Measurements from ENCODE around the gene GRIA1. TPM values are rescaled to one million over a fixed set of nuclear protein-coding genes. Genes with fewer than 3 reads are reported as not detected.

Gene GRIA1
- total and polyA plus RNA-seq, 2 of the 13 experiments (the other 11 are each of a cell fraction or from before 2014, with no cell fraction given): not detected

GRCh38 chr5:153797484-153797883 is 307.0 kb downstream of the GRIA1 start (continued):
- TF ChIP-seq GMEB2 (CRISPR knock-in tag; IDR thresholded peaks at IDR 0.05; ENCODE audit: low read depth): no peak
- TF ChIP-seq ZFP90 (CRISPR knock-in tag; IDR thresholded peaks at IDR 0.05; ENCODE audit: borderline replicate concordance): no peak
- TF ChIP-seq MTF1 (CRISPR knock-in tag; IDR thresholded peaks at IDR 0.05): no peak
- no peak for TF ChIP-seq NFKB2 (CRISPR knock-in tag; IDR thresholded peaks at IDR 0.05; ENCODE audit: borderline replicate concordance)
- no peak for TF ChIP-seq JUN (CRISPR knock-in tag; IDR thresholded peaks at IDR 0.05)
- no peak for TF ChIP-seq ARHGAP35 (CRISPR knock-in tag; IDR thresholded peaks at IDR 0.05; ENCODE audit: borderline replicate concordance)

DNA sequence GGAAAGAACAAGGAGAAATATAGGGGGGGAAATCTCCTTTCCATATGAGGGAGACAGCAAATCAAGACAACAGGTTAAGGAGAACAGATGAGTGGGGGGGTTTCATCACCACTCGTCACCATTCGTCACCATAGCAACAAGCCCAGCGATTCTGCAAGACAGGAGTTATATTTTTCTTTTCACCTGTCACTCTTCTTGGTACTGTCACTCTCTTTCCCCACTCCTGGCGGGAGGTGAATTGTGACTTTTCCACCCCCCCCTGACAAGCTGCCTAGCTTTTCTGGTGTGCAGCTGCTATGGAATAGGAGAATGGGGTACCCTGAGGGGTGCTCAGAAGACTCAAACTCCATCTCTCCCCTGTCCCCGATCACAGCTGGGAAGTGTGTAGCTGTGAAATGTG is 308.4 kb downstream of the GRIA1 start:
- in situ Hi-C loops (cut with HindIII; ENCODE audit: extremely low pct_ligation_motif_present, low pct_unique_long_range_greater_than_20kb) (no loop called here), intact Hi-C loops (cut with micrococcal nuclease; ENCODE audit: unreplicated experiment) (no loop called here)
- H3K27me3 ChIP-seq (ENCODE audit: control insufficient read depth in 1 of 2, insufficient read depth in 2 of 2, low read length in 2 of 2): no peaks in the 10 kb centered on the region
- no peak for ATAC-seq
- H3K79me2 ChIP-seq (ENCODE audit: insufficient read depth, low read length): no peaks in the 10 kb centered on the region
- TF ChIP-seq ZNF17 (CRISPR knock-in tag; IDR thresholded peaks at IDR 0.05) (no peak), CENPBD1 (CRISPR knock-in tag; IDR thresholded peaks at IDR 0.05; ENCODE audit: borderline replicate concordance, low read depth) (no peak), ZBTB1 (CRISPR knock-in tag; IDR thresholded peaks at IDR 0.05; ENCODE audit: borderline replicate concordance) (no peak), ZNF138 (CRISPR knock-in tag; IDR thresholded peaks at IDR 0.05; ENCODE audit: low read depth) (no peak), ZNF678 (CRISPR knock-in tag; IDR thresholded peaks at IDR 0.05) (no peak), ATF1 (CRISPR knock-in tag; IDR thresholded peaks at IDR 0.05) (no peak), EP300 (IDR thresholded peaks at IDR 0.05; ENCODE audit: low read depth in 2 of 2, low read length in 2 of 2) (no peak), EP300 (CRISPR knock-in tag; IDR thresholded peaks at IDR 0.05; ENCODE audit: borderline replicate concordance) (no peak), PCBP1 (IDR thresholded peaks at IDR 0.05; ENCODE audit: borderline replicate concordance, low read depth, low read length) (no peak), CBX1 (IDR thresholded peaks at IDR 0.05; ENCODE audit: low read depth) (no peak)
- DNase-seq (ENCODE audit: low spot score): no peak
- BruUV-seq (replicated peaks): no TSS peak
- no peak overlapping the region for H3K27ac ChIP-seq (ENCODE audit: extremely low read length, insufficient read depth, low read length)
- no peak for FAIRE-seq
- no peak overlapping the region for H3K4me2 ChIP-seq (ENCODE audit: low read depth, low read length)
- H3K4me1 ChIP-seq (ENCODE audit: insufficient read depth, low read length): no peaks in the 10 kb centered on the region
- ChIA-PET CTCF (ENCODE audit: low intra/inter-chr PET ratio, low total read pairs) (no interaction called here), POLR2A (no interaction called here)
- H2AFZ ChIP-seq (ENCODE audit: low read length): no peak overlapping the region
- H4K20me1 ChIP-seq (ENCODE audit: insufficient read depth, low read length): no peaks in the 10 kb centered on the region
- no peaks in the 10 kb centered on the region for H3K9me3 ChIP-seq (ENCODE audit: low read length)
- no peak overlapping the region for H3K4me3 ChIP-seq (replicated peaks in 1 of 3; ENCODE audit: insufficient read depth in 1 of 3, low read depth in 2 of 3, low read length in 3 of 3)
- no peaks in the 10 kb centered on the region for H3K36me3 ChIP-seq (replicated peaks in 1 of 2; ENCODE audit: control insufficient read depth in 1 of 2, insufficient read depth in 2 of 2, low read length in 2 of 2)
- H3K9ac ChIP-seq (ENCODE audit: insufficient read depth, low read depth, low read length): no peak overlapping the region
- WGBS (ENCODE audit: low lambda C conversion rate): 22% methylated on average over 5 of the region's 5 CpGs
